Endothelial cell of umbilical vein (primary cell): Measurements from ENCODE around the gene FAM124B. TPM values are rescaled to one million over a fixed set of nuclear protein-coding genes. Genes with fewer than 3 reads are reported as not detected.

Experiments used
- BruUV-seq: library from RNA; stranded (reverse); fragments of 400-500 nt; replicated peaks from 2 replicates; lab custom pipeline; 2021; lab: Mats Ljungman, UMichigan
- CTCF ChIA-PET: fragments of 300-600, 350-600 bp; sonication (Branson Sonifier 250); formaldehyde crosslinking; loops from one replicate; lab custom pipeline; 2021; ENCODE audit warnings: antibody characterized with exemption, inconsistent platforms; lab: Charles Lee
- POLR2A ChIA-PET: fragments of 300-600, 350-600 bp; sonication (Branson Sonifier 250); formaldehyde crosslinking; loops from one replicate; lab custom pipeline; 2021; ENCODE audit warnings: antibody characterized with exemption, inconsistent platforms; lab: Charles Lee
- DNase-seq: peaks from one replicate; pipeline ENCODE4 v3.0.0-alpha.2; 2011; ENCODE audit warnings: low read depth, low spot score
- FAIRE-seq: peaks from 2 replicates; lab custom pipeline; 2011; peaks lifted over from hg19 to GRCh38; lab: Jason Lieb, UNC
- H2AFZ ChIP-seq: 2 replicates; pipeline ENCODE4 v1.6.0; 2012; ENCODE audit warnings: low read depth, low read length, control low read depth, inconsistent platforms
- H3K27ac ChIP-seq: 2 replicates; pipeline ENCODE4 v1.5.1; 2011; ENCODE audit warnings: low read depth, mild to moderate bottlenecking, control low read depth, low read length, moderate library complexity; ENCODE audit not compliant: insufficient read depth
- H3K27me3 ChIP-seq, 2 experiments: 2 replicates each; pipeline versions ENCODE4 v1.6.0 to v1.6.1; 2011; ENCODE audit warnings: low read length in 2 of 2, mixed read lengths in 1 of 2; ENCODE audit not compliant: control insufficient read depth in 2 of 2, insufficient read depth in 2 of 2
- H3K36me3 ChIP-seq, 2 experiments: 2 replicates in 1 of 2; 3 replicates in 1 of 2; pipeline ENCODE4 v1.5.1; 2011; ENCODE audit warnings: low read length in 2 of 2, mild to moderate bottlenecking in 1 of 2, moderate library complexity in 1 of 2; ENCODE audit not compliant: control insufficient read depth in 2 of 2, insufficient read depth in 2 of 2; ENCODE audit errors: extremely low read depth in 1 of 2
- H3K4me1 ChIP-seq: 3 replicates; pipeline ENCODE4 v1.5.1; 2011; ENCODE audit warnings: mild to moderate bottlenecking, low read length; ENCODE audit not compliant: control insufficient read depth, insufficient read depth; ENCODE audit errors: extremely low read depth
- H3K4me2 ChIP-seq: 2 replicates; pipeline ENCODE4 v1.6.1; 2011; ENCODE audit warnings: low read length, control low read depth, mixed read lengths; ENCODE audit not compliant: insufficient read depth
- H3K4me3 ChIP-seq, 3 experiments: fragments of 200-600 bp in 1 of 3; sonication (generic), shearing (Covaris generic) in 1 of 3; replicated peaks in 1 of 3; 2 replicates each; pipeline ENCODE4 v1.5.1; 2011 to 2016; ENCODE audit warnings: control low read depth in 3 of 3, low read length in 3 of 3, mild to moderate bottlenecking in 2 of 3, inconsistent platforms in 1 of 3, low read depth in 1 of 3, moderate library complexity in 1 of 3; ENCODE audit not compliant: insufficient read depth in 1 of 3
- H3K79me2 ChIP-seq: 2 replicates; pipeline ENCODE4 v1.6.0; 2012; ENCODE audit warnings: low read length, inconsistent platforms; ENCODE audit not compliant: control insufficient read depth, insufficient read depth
- H3K9ac ChIP-seq: replicated peaks from 2 replicates; pipeline ENCODE3; 2011; ENCODE audit warnings: low read length, control low read depth; ENCODE audit not compliant: insufficient read depth; ENCODE audit errors: extremely low read depth
- H3K9me1 ChIP-seq: replicated peaks from 3 replicates; pipeline ENCODE4 v1.6.0; 2011; ENCODE audit warnings: mild to moderate bottlenecking, low read length; ENCODE audit not compliant: control insufficient read depth, insufficient read depth; ENCODE audit errors: extremely low read depth
- H3K9me3 ChIP-seq: replicated peaks from 2 replicates; pipeline ENCODE4 v1.5.1; 2012; ENCODE audit warnings: low read length, inconsistent platforms; ENCODE audit not compliant: control insufficient read depth, insufficient read depth
- H4K20me1 ChIP-seq: replicated peaks from 2 replicates; pipeline ENCODE3; 2011; ENCODE audit warnings: mild to moderate bottlenecking, low read length; ENCODE audit not compliant: control insufficient read depth, insufficient read depth; ENCODE audit errors: extremely low read depth
- CTCF ChIP-seq, 2 donors: IDR thresholded peaks; 1 replicate in 1 of 2; 2 replicates in 1 of 2; pipeline ENCODE4 v1.5.1; 2011; ENCODE audit warnings: low read length in 2 of 2, mild to moderate bottlenecking in 2 of 2, moderate library complexity in 2 of 2, control low read depth in 1 of 2, inconsistent platforms in 1 of 2, low read depth in 1 of 2; ENCODE audit not compliant: insufficient read depth in 1 of 2; ENCODE audit errors: extremely low read depth in 1 of 2
- EZH2 ChIP-seq: IDR thresholded peaks from 2 replicates; pipeline ENCODE4 v1.6.1; 2012; ENCODE audit warnings: borderline replicate concordance, low read depth, mild to moderate bottlenecking, moderate library complexity, low read length, inconsistent platforms; ENCODE audit not compliant: severe bottlenecking
- GATA2 ChIP-seq: IDR thresholded peaks from 2 replicates; pipeline ENCODE4 v1.7.0; 2011; ENCODE audit warnings: low read depth, mild to moderate bottlenecking, moderate library complexity, mixed read lengths, low read length; ENCODE audit not compliant: insufficient read length, insufficient read depth
- JUN ChIP-seq: IDR thresholded peaks from 2 replicates; pipeline ENCODE4 v1.6.1; 2011; ENCODE audit warnings: borderline replicate concordance, low read depth; ENCODE audit not compliant: insufficient read length, insufficient read depth
- MYC ChIP-seq: IDR thresholded peaks from one replicate; pipeline ENCODE4 v1.6.1; 2011; ENCODE audit warnings: mild to moderate bottlenecking, low read depth, low read length
- POLR2A ChIP-seq: IDR thresholded peaks from 2 replicates; pipeline ENCODE4 v1.6.1; 2012; ENCODE audit warnings: low read depth, mild to moderate bottlenecking, control low read depth, low read length
- POLR2AphosphoS5 ChIP-seq: IDR thresholded peaks from 2 replicates; pipeline ENCODE4 v1.6.1; 2012; ENCODE audit warnings: low read depth, mild to moderate bottlenecking, control low read depth, low read length, moderate library complexity; ENCODE audit not compliant: insufficient read depth
- dilution Hi-C: fragments of 300-500 bp; cut with MboI; formaldehyde crosslinking; loops from one replicate; pipeline ENCODE4 v1.15.0; 2019; ENCODE audit warnings: low sequenced_read_pairs; ENCODE audit not compliant: extremely low pct_ligation_motif_present
- intact Hi-C: fragments of 100-400 bp; cut with micrococcal nuclease; formaldehyde crosslinking; loops from one replicate; pipeline ENCODE4 v1.10.0; 2022
- polyA plus RNA-seq, 4 experiments: library from polyadenylated mRNA; depleted of rRNA in 3 of 4; stranded (reverse) in 3 of 4; unstranded in 1 of 4; fragments of >200 nt; gene quantifications; 2 replicates each; pipeline versions ENCODE4 v1.2.1 to v1.2.3, GENCODE V29; 2011 to 2012; ENCODE audit warnings: missing spikeins in 1 of 4
- total RNA-seq: library from RNA; stranded (reverse); gene quantifications from 2 replicates; pipeline ENCODE4 v1.2.3, GENCODE V29; 2021
- TF ChIP-seq, protein P1 (sequence below): IDR thresholded peaks from 2 replicates; pipeline ENCODE4 v1.6.1; 2011; ENCODE audit not compliant: insufficient read depth, insufficient read length

Gene FAM124B
- total and polyA plus RNA-seq, 2 donors (not counting 3 experiments of a cell fraction or from before 2014, with no cell fraction given) = 82.0 to 119 TPM

DNA sequence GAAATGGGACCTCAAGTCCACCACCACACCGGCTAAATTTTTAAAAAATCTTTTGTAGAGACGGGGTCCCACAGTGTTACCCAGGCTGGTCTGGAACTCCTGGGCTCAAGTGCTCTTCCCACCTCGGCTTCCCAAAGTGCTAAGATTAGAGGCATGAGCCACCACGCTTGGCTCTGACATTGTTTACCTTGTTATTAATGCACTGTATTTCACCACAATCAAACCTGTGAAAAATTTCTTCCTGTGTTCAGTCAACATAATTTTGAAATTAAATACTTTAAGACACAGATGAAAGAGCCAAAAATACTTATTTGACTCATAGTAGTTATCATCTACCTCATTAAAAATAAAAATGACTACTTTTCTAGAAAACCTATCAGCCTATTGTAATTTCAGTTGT is 16.0 kb upstream of the FAM124B start:
- H3K4me2 ChIP-seq = no peak overlapping the region
- H3K36me3 ChIP-seq = no peaks in the 10 kb centered on the region
- peak overlapping the region; percentile 89 for H3K27ac ChIP-seq
- TF ChIP-seq POLR2A = no peak
- TF ChIP-seq CTCF (IDR thresholded peaks at IDR 0.05; ENCODE audit: extremely low read depth in 1 of 2, insufficient read depth in 1 of 2, low read depth in 1 of 2, low read length in 2 of 2) = no peak
- no peak for TF ChIP-seq POLR2AphosphoS5
- TF ChIP-seq GATA2 = no peak
- no peak for TF ChIP-seq MYC
- TF ChIP-seq, protein P1, sequence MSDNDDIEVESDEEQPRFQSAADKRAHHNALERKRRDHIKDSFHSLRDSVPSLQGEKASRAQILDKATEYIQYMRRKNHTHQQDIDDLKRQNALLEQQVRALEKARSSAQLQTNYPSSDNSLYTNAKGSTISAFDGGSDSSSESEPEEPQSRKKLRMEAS = no peak
- TF ChIP-seq JUN = no peak
- no peak for TF ChIP-seq EZH2
- H3K4me1 ChIP-seq = peaks cover 19% of the 10 kb centered on the region
- no peak overlapping the region for H3K9ac ChIP-seq
- no TSS peak for BruUV-seq
- POLR2A ChIA-PET = interaction anchor here (1.4 to 1.8 kb wide), 3 partner anchors 10 to 25 kb away, joined by 4 to 15 read pairs (median 5); partner anchors contain the start of gene FAM124B
- no peak for FAIRE-seq
- CTCF ChIA-PET = interaction anchor here (1.3 to 1.6 kb wide), 3 partner anchors 9 to 32 kb away, joined by 4 to 6 read pairs (median 4); partner anchors contain the start of gene FAM124B
- no peaks in the 10 kb centered on the region for H4K20me1 ChIP-seq
- H3K9me1 ChIP-seq = no peaks in the 10 kb centered on the region
- no peak overlapping the region for H2AFZ ChIP-seq
- H3K79me2 ChIP-seq = no peaks in the 10 kb centered on the region
- H3K4me3 ChIP-seq = no peak overlapping the region
- intact Hi-C loops (loop anchor here (1.0 kb wide), 3 partner anchors 11 to 24 kb away; partner anchors contain the start of gene FAM124B), dilution Hi-C loops (no loop called here)
- no peaks in the 10 kb centered on the region for H3K9me3 ChIP-seq
- peak; percentile 51 for DNase-seq
- H3K27me3 ChIP-seq = no peaks in the 10 kb centered on the region
